Measurements from ENCODE around the gene ACIN1.
A peak's percentile ranks its signal among the peaks of the same experiment; 100 is the strongest.

Gene ACIN1

GRCh38 chr14:23056956-23057756 lies 37.8 kb downstream of the ACIN1 start, which contains the start of gene CDH24:
Gene CDH24, minus strand, starts transcription at chr14:23057520. Its CDS starts 1,787 bp downstream, at chr14:23055733.
- peak; percentile 87 for DNase-seq (ENCODE audit: low spot score)

DNA sequence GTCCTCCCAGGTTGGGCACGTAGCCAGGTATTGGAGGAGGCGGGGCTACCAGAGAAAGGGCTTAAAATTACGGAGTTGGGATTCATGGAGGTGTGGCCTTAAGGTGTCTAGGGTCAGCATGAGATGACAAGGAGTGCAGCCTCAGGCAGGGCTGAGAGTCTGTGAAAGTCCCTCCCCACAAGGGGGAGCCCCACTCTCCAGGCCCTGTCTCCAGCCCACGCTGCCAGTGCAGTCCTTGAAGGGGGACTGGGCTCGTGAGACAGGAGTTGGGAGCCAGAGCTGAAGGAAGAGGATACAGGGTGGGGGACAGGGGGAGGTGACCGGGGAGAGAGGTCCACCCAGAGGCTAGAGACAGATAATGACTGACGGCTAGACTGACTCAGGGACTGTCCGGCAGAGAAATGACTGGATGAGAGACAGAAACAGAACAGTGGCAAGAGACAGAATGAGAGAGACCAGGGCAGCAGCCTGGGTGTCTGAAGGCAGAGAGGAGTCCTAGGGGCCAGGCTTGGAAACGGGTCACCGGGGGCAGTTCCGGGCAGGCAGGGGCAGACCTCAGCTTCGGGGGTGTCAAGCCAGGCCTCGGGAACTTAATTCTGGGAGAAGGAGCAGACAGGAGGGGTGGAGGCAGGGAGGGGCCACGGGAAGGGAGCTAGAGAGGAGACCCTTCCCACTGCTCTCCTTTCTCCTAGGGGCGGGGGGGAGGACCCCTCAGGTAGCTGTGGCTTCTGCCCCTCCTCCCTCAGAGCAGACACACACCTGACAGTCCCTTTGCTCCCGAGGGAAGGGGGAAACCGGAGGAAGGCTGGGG lies 38.6 kb downstream of the ACIN1 start:
- peak; percentile 88 for DNase-seq (ENCODE audit: low spot score)

DNA sequence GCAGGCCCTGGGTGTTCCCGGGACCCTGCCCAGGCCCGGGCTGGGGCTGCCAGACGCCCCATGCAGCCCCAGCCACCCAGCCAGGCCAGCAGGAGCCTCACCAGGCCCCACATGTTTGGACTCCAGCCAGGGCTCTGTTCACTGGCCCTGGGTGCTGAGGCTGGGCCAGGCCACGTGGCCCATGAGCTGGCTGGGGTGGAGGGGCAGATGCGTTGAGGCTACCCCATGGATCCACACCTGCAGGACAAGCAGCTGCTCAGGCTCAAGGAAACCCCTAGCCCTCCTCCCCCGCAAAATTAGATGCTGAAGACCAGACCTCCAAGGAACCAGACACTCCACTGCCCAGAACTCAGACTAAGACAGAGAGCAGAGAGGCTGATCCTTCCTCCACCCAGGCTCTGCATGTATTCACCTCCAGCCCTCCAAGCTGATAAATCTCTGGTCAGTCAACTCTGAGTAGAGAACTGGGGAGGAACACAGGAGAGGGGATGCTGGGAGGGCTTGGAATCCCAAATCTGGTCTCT lies 39.3 kb downstream of the ACIN1 start:
- no peak for DNase-seq (ENCODE audit: low spot score)

DNA sequence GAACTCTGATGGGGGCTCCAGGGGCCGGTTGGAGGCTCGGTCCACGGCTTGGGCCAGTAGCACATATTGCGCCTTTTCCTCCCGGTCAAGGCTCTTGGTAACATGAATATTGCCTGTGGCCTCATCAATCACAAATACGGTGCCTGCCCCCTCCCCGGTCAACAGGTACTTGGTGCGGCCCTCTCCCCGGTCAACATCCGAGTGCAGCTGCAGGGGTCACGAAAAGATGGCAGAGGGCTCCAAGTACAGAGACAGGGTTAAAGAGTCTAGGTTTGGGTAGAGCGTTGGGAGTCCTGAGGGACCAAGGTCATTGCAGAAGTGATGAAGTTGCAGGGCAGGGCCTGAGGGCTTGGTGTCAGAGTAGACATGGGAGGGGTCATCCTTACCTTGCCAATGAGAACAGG lies 39.8 kb downstream of the ACIN1 start:
- no peak for DNase-seq (ENCODE audit: low spot score)

- peak; percentile 56 for DNase-seq (ENCODE audit: low spot score)
Measured at GRCh38 chr14:23054000-23054811, 40.7 kb downstream of the ACIN1 start.

- peak; percentile 43 for DNase-seq (ENCODE audit: low spot score)
Measured at GRCh38 chr14:23053426-23053825, 41.5 kb downstream of the ACIN1 start.

GRCh38 chr14:23052671-23053070 lies 42.3 kb downstream of the ACIN1 start:
- DNase-seq (ENCODE audit: low spot score), result no peak

- DNase-seq (ENCODE audit: low spot score), result peak; percentile 46
Measured at GRCh38 chr14:23052182-23052623, 42.7 kb downstream of the ACIN1 start.

DNA sequence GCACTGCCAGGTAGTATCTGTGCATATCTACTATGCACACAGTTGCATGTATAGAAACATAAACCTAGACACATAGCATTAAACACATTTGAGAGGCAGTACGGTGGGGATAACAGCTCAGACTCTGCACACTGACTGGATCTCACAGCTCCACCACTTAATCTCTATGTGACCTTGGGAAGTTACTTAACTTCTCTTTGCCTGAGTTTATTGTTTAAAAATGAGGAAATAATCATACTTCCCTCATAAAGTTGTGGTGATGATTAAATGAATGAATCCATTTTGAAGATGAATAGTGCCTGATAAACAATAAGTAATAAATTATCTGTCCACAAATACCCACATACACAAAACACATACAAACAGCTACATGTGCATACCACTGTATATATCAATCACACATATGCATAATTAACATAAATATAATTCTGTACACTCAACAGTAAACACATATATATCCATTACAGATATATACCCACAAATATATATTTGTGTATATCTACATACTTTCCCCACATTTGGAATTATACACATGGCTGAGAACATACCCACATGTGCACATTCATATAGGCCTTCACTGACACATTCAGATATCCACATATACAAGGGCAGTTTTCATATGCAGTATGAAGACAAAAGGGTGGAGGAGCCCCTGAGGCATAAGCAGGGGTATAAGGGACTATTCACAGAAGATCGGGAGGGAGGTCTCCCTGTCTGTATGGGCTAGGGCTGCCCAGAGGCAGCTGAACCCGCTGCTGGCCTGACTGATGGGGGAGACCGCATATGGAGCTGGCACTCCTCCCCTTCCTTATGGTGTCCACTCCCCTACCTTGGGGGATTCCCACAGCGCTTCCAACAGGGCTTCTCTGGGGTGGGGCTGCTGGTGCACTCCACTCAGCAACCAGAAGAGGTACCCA lies 43.5 kb downstream of the ACIN1 start:
- DNase-seq (ENCODE audit: low spot score), result no peak

DNA sequence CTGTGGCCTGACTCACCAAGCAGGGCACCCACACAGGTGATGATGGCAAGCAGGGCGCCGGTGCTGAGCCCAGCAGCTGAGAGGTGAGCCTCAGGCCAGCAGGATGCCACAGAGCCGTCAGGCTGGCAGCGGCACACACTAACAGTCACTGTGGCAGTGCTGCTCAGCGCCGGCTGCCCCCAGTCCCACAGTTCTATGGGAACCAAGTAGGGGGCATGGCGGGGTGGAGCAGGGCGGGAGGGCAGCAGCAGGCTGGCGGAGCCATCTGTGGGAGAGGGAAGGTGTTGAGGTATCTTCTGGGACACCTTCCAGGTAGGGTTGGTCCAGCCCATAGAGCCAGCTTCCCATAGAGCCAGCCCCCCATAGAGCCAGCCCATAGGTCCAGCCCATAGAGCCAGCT lies 45.9 kb downstream of the ACIN1 start:
- no peak for DNase-seq (ENCODE audit: low spot score)

- DNase-seq (ENCODE audit: low spot score), result peak; percentile 36
Measured at GRCh38 chr14:23047751-23048693, 46.9 kb downstream of the ACIN1 start.

DNA sequence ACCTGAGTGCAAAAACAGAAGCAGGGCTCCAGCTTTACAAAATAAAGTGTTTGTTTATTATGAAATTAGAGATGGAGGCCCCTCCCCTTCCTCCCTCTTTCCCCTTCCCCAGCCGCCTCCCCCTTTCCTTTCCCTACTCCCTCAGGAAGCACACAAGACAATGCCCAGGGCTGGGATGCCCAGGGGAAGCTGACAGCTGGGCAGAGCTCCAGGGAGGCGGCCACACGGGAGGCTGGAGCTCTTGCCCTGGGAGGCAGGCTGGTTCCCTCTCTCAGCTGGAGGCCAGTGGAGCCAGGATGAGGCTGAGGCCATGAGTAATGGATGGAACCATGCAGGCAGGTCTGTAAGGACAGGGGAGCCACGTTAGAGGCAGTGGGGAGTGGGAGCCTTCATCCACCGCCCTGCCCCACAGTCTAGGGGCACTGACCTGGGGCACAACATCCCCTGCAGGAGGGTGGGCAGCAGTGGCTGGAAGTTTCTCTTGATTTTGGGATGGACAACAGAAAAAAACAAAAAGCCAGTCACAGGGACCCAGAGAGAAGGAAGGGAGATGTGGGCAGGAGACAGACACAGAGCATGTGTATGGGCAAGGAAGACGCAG lies 47.8 kb downstream of the ACIN1 start:
- DNase-seq (ENCODE audit: low spot score), result no peak

- DNase-seq (ENCODE audit: low spot score), result no peak
Measured at GRCh38 chr14:23045419-23046357, 49.2 kb downstream of the ACIN1 start.

DNA sequence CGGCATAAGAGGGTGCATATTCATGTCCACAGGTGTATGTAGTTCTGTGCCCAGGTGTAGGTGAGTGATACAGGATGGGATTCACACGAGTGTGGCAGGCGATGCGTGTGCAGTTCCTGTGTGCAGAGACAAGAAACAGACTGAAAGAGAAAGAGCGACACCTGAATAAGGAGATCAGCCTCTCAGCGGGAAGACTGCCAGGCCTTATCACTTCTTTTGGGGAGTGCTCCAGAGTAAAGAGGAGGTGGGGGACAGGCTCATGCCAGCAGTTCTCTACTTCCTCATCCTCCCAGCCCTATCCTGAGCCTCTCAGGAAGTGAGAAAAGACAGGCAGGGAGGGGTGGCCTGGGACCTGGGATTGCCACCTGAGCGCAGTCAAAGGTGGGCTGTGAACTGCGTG lies 50.1 kb downstream of the ACIN1 start:
- DNase-seq (ENCODE audit: low spot score), result no peak

DNA sequence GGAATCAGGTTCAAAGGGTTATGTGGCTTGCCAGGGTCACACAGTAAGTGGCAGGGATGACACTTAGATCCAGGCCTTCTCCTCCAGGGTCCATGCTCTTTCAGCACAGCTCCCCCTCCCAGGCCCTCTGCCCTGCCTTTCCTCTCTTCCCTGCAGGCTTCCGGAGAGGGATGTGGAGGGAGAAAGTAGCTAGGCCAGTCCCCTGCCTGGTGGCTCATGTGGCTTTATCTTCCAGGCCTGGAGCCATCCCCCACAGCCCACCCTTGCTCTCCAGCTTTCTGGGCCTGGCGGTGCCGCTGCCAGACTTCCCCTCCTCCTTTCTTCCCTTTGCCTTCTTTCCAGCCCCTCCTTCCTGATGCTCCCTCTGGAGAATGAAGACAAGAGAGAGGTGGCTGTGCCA lies 51.2 kb downstream of the ACIN1 start:
- DNase-seq (ENCODE audit: low spot score), result no peak

GRCh38 chr14:23043145-23043544 lies 51.8 kb downstream of the ACIN1 start:
- DNase-seq (ENCODE audit: low spot score), result no peak

DNA sequence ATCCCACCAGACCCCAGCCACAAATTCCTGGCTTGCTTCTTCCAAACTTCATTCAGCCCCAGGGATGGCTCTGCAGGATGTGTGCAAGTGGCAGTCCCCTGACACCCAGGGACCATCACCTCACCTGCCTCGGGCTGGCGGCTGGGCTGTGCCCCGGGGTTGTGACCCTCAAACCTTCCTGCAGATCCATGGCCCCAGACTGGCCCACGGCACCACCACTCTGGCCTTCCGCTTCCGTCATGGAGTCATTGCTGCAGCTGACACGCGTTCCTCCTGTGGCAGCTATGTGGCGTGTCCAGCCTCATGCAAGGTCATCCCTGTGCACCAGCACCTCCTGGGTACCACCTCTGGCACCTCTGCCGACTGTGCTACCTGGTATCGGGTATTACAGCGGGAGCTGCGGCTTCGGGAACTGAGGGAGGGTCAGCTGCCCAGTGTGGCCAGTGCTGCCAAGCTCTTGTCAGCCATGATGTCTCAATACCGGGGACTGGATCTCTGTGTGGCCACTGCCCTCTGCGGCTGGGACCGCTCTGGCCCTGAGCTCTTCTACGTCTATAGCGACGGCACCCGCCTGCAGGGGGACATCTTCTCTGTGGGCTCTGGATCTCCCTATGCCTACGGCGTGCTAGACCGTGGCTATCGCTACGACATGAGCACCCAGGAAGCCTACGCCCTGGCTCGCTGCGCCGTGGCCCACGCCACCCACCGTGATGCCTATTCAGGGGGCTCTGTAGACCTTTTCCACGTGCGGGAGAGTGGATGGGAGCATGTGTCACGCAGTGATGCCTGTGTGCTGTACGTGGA lies 52.6 kb downstream of the ACIN1 start, which contains the start of gene PSMB11:
TSS of gene PSMB11 (plus strand) at position 51 of the 804 bp plus-strand sequence. CDS start at position 65, 14 bp downstream.
- DNase-seq (ENCODE audit: low spot score), result no peak
